ENCODE results near the gene COL12A1. TPM values are rescaled to one million over a fixed set of nuclear protein-coding genes. Genes with fewer than 3 reads are reported as not detected.

COL12A1 gene
- total RNA-seq, 3 donors from 2014 or later (not counting 1 experiment from before 2014, with no cell fraction given): 0.25 TPM; not detected in 2

GRCh38 chr6:75109022-75109421, 96.8 kb downstream of the COL12A1 start:
- Histone ChIP-seq H3K4me3 (ENCODE audit: low read length) (no peak overlapping the region), H3K27ac (ENCODE audit: low read length) (no peak overlapping the region), H3K27me3 (ENCODE audit: control insufficient read depth, insufficient read depth, low read length) (no peaks in the 10 kb centered on the region), H3K9me3 (ENCODE audit: control insufficient read depth, insufficient read depth, low read length) (no peaks in the 10 kb centered on the region), H3K36me3 (ENCODE audit: control insufficient read depth, insufficient read depth, low read length) (no peaks in the 10 kb centered on the region), H3K4me1 (ENCODE audit: control insufficient read depth, insufficient read depth, low read length) (no peaks in the 10 kb centered on the region)
- intact Hi-C loops (cut with micrococcal nuclease): no loop called here
- H3K9me3 Mint-ChIP-seq: no peaks in the 10 kb centered on the region
- no peak overlapping the region for H3K27ac Mint-ChIP-seq
- H3K4me1 Mint-ChIP-seq: no peaks in the 10 kb centered on the region
- H3K27me3 Mint-ChIP-seq (ENCODE audit: low read depth in 2 of 2): no peaks in the 10 kb centered on the region
- TF ChIP-seq CTCF (IDR thresholded peaks at IDR 0.05): no peak
- DNase-seq (no peak), ATAC-seq (no peak)
- no peak overlapping the region for H3K4me3 Mint-ChIP-seq
- no peaks in the 10 kb centered on the region for H3K36me3 Mint-ChIP-seq

- H3K36me3 Mint-ChIP-seq: no peaks in the 10 kb centered on the region
- no peak overlapping the region for H3K27ac Mint-ChIP-seq
- no peaks in the 10 kb centered on the region for H3K27me3 Mint-ChIP-seq (ENCODE audit: low read depth in 2 of 2)
- Histone ChIP-seq H3K9me3 (ENCODE audit: control insufficient read depth, insufficient read depth, low read length) (no peaks in the 10 kb centered on the region), H3K4me3 (ENCODE audit: low read length) (no peak overlapping the region), H3K4me1 (ENCODE audit: control insufficient read depth, insufficient read depth, low read length) (no peaks in the 10 kb centered on the region), H3K36me3 (ENCODE audit: control insufficient read depth, insufficient read depth, low read length) (no peaks in the 10 kb centered on the region), H3K27ac (ENCODE audit: low read length) (no peak overlapping the region), H3K27me3 (ENCODE audit: control insufficient read depth, insufficient read depth, low read length) (no peaks in the 10 kb centered on the region)
- no peak overlapping the region for H3K4me3 Mint-ChIP-seq
- no peak for ATAC-seq
- intact Hi-C loops (cut with micrococcal nuclease): no loop called here
- no peak for TF ChIP-seq CTCF (IDR thresholded peaks at IDR 0.05)
- 86% methylated on average over 2 of the region's 2 CpGs for whole genome bisulfite sequencing (ENCODE audit: insufficient coverage)
- no peaks in the 10 kb centered on the region for H3K4me1 Mint-ChIP-seq
- DNase-seq: no peak
- no peaks in the 10 kb centered on the region for H3K9me3 Mint-ChIP-seq
These were observed 97.4 kb downstream of the COL12A1 start for GRCh38 chr6:75108333-75108974.

GRCh38 chr6:75107913-75108312, 97.9 kb downstream of the COL12A1 start:
- no peaks in the 10 kb centered on the region for H3K27me3 Mint-ChIP-seq (ENCODE audit: low read depth in 2 of 2)
- TF ChIP-seq CTCF (IDR thresholded peaks at IDR 0.05): no peak
- H3K4me3 ChIP-seq (ENCODE audit: low read length): no peak overlapping the region
- no peaks in the 10 kb centered on the region for H3K36me3 ChIP-seq (ENCODE audit: control insufficient read depth, insufficient read depth, low read length)
- no peaks in the 10 kb centered on the region for H3K4me1 ChIP-seq (ENCODE audit: control insufficient read depth, insufficient read depth, low read length)
- H3K27ac Mint-ChIP-seq: no peak overlapping the region
- no peak for ATAC-seq
- H3K9me3 Mint-ChIP-seq: no peaks in the 10 kb centered on the region
- H3K4me1 Mint-ChIP-seq: no peaks in the 10 kb centered on the region
- intact Hi-C loops (cut with micrococcal nuclease): no loop called here
- no peak overlapping the region for H3K27ac ChIP-seq (ENCODE audit: low read length)
- no peak overlapping the region for H3K4me3 Mint-ChIP-seq
- DNase-seq: no peak
- no peaks in the 10 kb centered on the region for H3K36me3 Mint-ChIP-seq
- no peaks in the 10 kb centered on the region for H3K9me3 ChIP-seq (ENCODE audit: control insufficient read depth, insufficient read depth, low read length)
- no peaks in the 10 kb centered on the region for H3K27me3 ChIP-seq (ENCODE audit: control insufficient read depth, insufficient read depth, low read length)

GRCh38 chr6:75106426-75106825, 99.4 kb downstream of the COL12A1 start:
- H3K4me3 ChIP-seq (ENCODE audit: low read length): no peak overlapping the region
- ATAC-seq: no peak
- Mint-ChIP-seq H3K9me3 (no peaks in the 10 kb centered on the region), H3K4me1 (no peaks in the 10 kb centered on the region), H3K4me3 (no peak overlapping the region), H3K27me3 (ENCODE audit: low read depth in 2 of 2) (no peaks in the 10 kb centered on the region), H3K36me3 (no peaks in the 10 kb centered on the region), H3K27ac (no peak overlapping the region)
- H3K27me3 ChIP-seq (ENCODE audit: control insufficient read depth, insufficient read depth, low read length): no peaks in the 10 kb centered on the region
- DNase-seq: no peak
- H3K36me3 ChIP-seq (ENCODE audit: control insufficient read depth, insufficient read depth, low read length): no peaks in the 10 kb centered on the region
- TF ChIP-seq CTCF (IDR thresholded peaks at IDR 0.05): no peak
- H3K27ac ChIP-seq (ENCODE audit: low read length): no peak overlapping the region
- H3K9me3 ChIP-seq (ENCODE audit: control insufficient read depth, insufficient read depth, low read length): no peaks in the 10 kb centered on the region
- no peaks in the 10 kb centered on the region for H3K4me1 ChIP-seq (ENCODE audit: control insufficient read depth, insufficient read depth, low read length)
- WGBS (ENCODE audit: insufficient coverage): 70% methylated on average over 2 of the region's 2 CpGs
- intact Hi-C loops (cut with micrococcal nuclease): no loop called here
